SKM-1 (cell line): ENCODE measurements around the gene PNO1.
"Not testable (repeated sequence)": the region's sequence is repeated elsewhere in the genome, so short reads cannot be mapped to it uniquely, and the experiment has no call there.

ENCODE experiments used
- DNase-seq: peaks from one replicate; lab custom pipeline; 2025; ENCODE audit not compliant: unreplicated experiment; lab: John Stamatoyannopoulos, UW

Gene PNO1

GRCh38 chr2:68156419-68156818 is 1.3 kb upstream of the PNO1 start:
- DNase-seq = no peak

GRCh38 chr2:68157002-68157401 is 686 bp upstream of the PNO1 start:
- no peak for DNase-seq

DNA sequence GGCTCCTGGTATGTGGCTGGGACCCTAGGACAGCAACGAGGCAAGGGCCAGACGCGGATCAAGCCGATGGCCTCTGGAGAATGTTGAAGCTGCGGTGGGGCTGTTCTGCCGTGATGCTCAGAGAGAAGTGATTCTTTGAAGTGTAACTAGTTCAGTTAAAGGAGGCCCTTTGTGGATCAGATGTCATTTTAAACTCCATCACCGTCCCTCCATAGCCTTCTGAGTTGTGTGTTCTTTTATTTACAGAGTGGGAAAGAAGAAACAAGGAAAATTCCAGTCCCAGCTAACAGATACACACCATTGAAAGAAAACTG is 403 bp downstream of the PNO1 start:
- DNase-seq = no peak

GRCh38 chr2:68163641-68164040 is 6.0 kb downstream of the PNO1 start:
- DNase-seq = no peak

DNA sequence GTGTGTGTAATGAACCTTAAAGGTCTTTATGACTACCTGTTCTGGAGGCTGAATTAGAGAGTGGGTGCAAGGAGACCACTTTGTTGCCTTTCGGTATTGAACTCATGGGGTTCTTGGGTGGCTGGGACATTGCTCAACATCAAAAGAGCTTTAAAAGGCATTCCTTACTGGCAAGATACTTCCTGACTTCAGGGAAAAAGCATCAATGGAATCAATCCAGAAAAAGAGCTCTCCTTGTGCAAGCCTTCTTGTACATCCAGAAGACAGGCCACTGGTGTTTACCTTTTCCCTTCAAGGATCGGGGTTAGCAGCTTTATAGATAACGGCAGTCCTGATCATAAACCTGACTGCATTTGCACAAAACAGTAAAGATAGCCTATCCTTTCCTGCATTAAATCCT is 9.5 kb downstream of the PNO1 start:
- DNase-seq = no peak

- no peak for DNase-seq
These were observed 11.6 kb downstream of the PNO1 start for GRCh38 chr2:68169308-68169707.

GRCh38 chr2:68171146-68171545 is 13.5 kb downstream of the PNO1 start:
- no peak for DNase-seq

- no peak for DNase-seq
These were observed 14.0 kb downstream of the PNO1 start for GRCh38 chr2:68171684-68172083.

- DNase-seq = no peak
These were observed 14.8 kb downstream of the PNO1 start for GRCh38 chr2:68172521-68172920.

- peak; percentile 93 for DNase-seq
These were observed 15.5 kb downstream of the PNO1 start for GRCh38 chr2:68172990-68173700.

DNA sequence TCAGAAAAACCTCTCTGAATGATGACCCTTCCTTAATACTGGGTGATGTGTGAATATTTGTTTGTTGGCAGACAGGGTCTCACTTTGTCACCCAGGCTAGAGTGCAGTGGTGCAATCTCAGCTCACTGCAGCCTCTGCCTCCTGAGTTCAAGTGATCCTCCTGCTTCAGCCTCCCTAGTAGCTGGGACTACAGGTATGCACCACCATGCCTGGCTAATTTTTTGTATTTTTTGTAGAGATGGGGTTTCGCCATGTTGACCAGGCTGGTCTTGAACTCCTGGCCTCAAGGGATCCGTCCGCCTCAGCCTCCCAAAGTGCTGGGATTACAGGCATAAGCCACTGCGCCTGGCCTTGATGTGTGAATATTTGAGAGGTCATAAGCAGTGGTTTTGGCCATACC is 17.5 kb downstream of the PNO1 start:
- not testable (repeated sequence) for DNase-seq

DNA sequence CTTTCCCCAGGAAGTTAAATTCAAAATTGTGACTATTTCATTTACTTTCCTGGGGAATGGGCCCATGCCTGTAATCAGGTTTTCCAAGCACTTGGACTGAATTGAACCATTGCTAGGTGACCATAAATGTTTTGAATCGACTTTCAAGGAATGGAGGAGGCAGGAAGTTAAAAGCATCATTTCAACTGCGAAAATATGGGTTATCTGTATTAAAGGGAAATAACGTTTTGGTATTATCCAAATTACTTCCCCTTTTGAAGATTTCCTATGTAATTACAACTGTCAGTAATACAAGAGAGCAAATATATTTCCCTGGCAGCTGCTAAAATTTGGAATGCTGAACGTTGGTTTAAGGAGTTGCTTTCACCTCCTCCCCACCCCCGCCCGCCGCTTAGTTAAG is 19.0 kb downstream of the PNO1 start:
- no peak for DNase-seq

GRCh38 chr2:68177541-68177940 is 19.9 kb downstream of the PNO1 start:
- no peak for DNase-seq

DNA sequence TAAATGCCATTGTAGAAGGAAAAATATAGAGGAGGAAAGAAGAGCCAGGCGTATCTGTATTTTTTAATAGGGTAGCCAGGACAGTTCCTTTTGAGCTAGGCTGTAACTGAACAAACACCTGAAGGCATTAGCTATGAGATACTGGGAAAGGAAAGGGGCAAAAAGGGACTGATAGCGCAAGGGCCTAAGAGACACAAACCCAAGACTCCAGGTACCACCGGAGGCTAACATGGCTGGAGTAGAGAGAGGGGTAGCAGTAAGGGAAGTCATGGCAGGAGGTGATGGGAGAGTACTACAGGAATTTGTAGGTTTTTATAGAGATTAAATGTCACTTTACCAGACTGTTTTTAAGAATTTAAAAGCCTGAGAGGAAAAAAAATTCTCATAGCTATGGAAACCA is 20.7 kb downstream of the PNO1 start:
- DNase-seq = no peak

GRCh38 chr2:68178954-68179627 is 21.4 kb downstream of the PNO1 start:
- DNase-seq = no peak

DNA sequence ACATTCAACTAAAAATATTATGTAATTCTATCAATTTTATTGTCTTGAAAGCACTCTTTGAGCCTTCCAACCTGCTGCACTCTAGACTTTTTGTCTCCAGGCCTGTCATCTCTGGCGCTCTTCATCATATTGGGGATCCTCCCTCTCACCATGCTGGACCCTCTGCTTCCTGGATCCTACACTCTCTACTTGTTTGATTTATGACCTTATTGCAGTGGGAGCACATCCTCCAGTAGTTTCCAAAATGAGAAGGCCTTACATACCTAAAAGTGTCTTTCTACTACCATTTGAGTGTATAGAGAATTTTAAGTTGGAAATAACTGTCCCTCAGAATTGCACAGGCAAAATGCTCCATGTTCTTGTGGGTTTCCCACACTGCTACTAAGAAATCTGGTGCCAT is 25.2 kb downstream of the PNO1 start:
- no peak for DNase-seq

- DNase-seq = peak; percentile 75
These were observed 28.0 kb downstream of the PNO1 start for GRCh38 chr2:68185541-68186164.

DNA sequence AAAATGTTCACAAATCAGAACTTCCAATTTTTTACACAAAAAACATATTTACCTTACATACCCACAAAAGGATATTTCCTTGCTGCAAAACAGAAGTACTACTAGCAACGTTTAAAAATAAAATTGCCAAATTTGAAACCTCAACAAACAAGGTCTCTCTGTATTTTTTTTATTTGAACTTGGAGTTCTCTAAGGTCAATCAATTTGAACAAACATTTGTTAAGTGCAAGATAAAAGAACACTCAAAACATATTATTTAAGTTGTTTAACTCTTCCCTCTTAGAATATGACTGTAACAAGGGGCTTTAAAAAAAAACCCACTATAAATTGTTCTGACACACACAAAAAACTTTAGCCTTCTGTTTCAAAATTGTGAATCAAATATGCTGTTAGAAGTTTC is 29.6 kb downstream of the PNO1 start:
- no peak for DNase-seq

DNA sequence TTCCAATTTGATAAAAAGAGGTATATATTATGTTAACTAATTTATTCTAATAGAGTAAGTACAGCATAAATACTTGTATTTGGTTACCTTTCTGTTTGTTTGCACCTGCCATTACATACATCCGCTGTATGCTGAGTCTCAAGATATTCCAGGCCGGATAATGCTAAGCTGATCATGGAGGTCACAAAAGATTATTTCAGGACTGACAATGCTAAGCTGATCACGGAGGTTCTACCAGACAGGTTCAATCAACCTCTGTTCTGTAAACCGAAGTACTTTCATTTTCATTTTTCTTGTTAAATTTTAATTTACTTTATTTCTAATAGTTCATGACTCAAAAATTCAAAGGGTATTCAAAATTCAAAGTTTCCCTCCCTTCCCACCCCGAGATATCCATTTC is 31.1 kb downstream of the PNO1 start:
- no peak for DNase-seq

- DNase-seq = no peak
These were observed 32.5 kb downstream of the PNO1 start for GRCh38 chr2:68189991-68190784.

- DNase-seq = no peak
These were observed 33.5 kb downstream of the PNO1 start for GRCh38 chr2:68190991-68191731.
